NT2/D1 (cell line): ENCODE results near the gene CDKN1C.

Experiments used
- YY1 ChIP-seq: IDR thresholded peaks from 2 replicates; pipeline ENCODE4 v1.6.1; 2011; ENCODE audit not compliant: insufficient read length, insufficient read depth
- ZNF274 ChIP-seq: IDR thresholded peaks from 2 replicates; pipeline ENCODE4 v1.6.1; 2011; ENCODE audit warnings: mild to moderate bottlenecking, low read depth, low read length

GRCh38 chr11:2927851-2928604, 42.5 kb upstream of the CDKN1C start:
- TF ChIP-seq YY1: no peak
- no peak for TF ChIP-seq ZNF274
